Measurements from ENCODE around the gene FAM53A. TPM values are rescaled to one million over a fixed set of nuclear protein-coding genes. Genes with fewer than 3 reads are reported as not detected.

Gene FAM53A
- total RNA-seq, 2 experiments from 2014 or later: 1.4 to 1.8 TPM

DNA sequence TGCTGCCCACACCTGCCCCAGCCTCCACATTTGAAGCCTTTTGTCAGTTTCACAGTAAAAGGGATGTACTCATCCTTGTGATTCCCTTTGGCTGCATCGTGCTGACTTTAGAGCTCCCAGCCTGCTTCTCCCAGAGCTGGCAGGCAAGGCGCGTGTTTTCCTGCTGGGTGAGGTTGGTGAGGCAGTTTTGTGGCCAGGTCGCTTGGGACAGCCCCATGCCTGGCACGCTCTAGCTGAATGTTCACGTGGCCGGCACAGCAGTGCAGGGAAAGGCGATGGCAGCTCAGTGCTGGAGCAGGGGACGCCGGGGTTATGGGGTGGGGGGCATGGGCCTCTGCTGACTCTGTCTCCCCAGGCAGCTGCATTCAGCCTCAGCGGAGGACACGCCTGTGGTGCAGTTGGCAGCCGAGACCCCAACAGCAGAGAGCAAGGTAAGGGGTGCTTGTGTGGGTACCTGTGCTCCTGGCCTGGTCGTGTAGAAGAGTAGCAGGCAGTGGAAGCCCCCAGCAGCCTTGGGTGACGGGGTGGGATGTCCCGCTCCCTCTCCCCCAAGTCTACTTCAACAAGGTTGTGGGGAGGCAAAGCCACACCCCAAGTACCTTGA, 46.5 kb upstream of the FAM53A start:
- POLR2A ChIA-PET: interaction anchor here (1.8 kb wide), 1 partner anchor 38 kb away, joined by 5 read pairs; no protein-coding TSS in a partner anchor
- intact Hi-C loops (cut with micrococcal nuclease; ENCODE audit: unreplicated experiment): no loop called here
- Histone ChIP-seq H3K4me3 (ENCODE audit: low read depth, low read length, poor library complexity, severe bottlenecking) (no peak overlapping the region), H3K36me3 (ENCODE audit: insufficient read depth, low read length) (peaks cover 100% of the 10 kb centered on the region), H3K4me2 (ENCODE audit: low read length) (no peak overlapping the region), H3K9me2 (ENCODE audit: insufficient read depth, low read length) (no peaks in the 10 kb centered on the region), H3K4me1 (ENCODE audit: insufficient read depth, low read length, poor library complexity, severe bottlenecking) (peaks cover 13% of the 10 kb centered on the region), H3K27ac (ENCODE audit: low read depth, low read length, poor library complexity, severe bottlenecking) (no peak overlapping the region), H2AFZ (ENCODE audit: low read length) (no peak overlapping the region), H3K79me2 (ENCODE audit: insufficient read depth, low read depth, low read length) (peaks cover 61% of the 10 kb centered on the region), H4K20me1 (ENCODE audit: insufficient read depth, low read length) (peaks cover 13% of the 10 kb centered on the region), H3K9me3 (ENCODE audit: low read length) (no peaks in the 10 kb centered on the region)
- BruUV-seq (replicated peaks): no TSS peak
- CTCF ChIA-PET (ENCODE audit: unreplicated experiment): interaction anchor here (0.6 to 0.7 kb wide), 2 partner anchors 96 to 126 kb away, joined by 3 to 4 read pairs; no protein-coding TSS in a partner anchor
- TF ChIP-seq, protein P1, sequence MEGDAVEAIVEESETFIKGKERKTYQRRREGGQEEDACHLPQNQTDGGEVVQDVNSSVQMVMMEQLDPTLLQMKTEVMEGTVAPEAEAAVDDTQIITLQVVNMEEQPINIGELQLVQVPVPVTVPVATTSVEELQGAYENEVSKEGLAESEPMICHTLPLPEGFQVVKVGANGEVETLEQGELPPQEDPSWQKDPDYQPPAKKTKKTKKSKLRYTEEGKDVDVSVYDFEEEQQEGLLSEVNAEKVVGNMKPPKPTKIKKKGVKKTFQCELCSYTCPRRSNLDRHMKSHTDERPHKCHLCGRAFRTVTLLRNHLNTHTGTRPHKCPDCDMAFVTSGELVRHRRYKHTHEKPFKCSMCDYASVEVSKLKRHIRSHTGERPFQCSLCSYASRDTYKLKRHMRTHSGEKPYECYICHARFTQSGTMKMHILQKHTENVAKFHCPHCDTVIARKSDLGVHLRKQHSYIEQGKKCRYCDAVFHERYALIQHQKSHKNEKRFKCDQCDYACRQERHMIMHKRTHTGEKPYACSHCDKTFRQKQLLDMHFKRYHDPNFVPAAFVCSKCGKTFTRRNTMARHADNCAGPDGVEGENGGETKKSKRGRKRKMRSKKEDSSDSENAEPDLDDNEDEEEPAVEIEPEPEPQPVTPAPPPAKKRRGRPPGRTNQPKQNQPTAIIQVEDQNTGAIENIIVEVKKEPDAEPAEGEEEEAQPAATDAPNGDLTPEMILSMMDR (conservative IDR thresholded peaks at IDR 0.05; ENCODE audit: low read length): no peak
- no peak for TF ChIP-seq EZH2phosphoT487 (IDR thresholded peaks at IDR 0.05; ENCODE audit: borderline replicate concordance, low read depth, low read length)
- no peak for DNase-seq (ENCODE audit: low spot score)

DNA sequence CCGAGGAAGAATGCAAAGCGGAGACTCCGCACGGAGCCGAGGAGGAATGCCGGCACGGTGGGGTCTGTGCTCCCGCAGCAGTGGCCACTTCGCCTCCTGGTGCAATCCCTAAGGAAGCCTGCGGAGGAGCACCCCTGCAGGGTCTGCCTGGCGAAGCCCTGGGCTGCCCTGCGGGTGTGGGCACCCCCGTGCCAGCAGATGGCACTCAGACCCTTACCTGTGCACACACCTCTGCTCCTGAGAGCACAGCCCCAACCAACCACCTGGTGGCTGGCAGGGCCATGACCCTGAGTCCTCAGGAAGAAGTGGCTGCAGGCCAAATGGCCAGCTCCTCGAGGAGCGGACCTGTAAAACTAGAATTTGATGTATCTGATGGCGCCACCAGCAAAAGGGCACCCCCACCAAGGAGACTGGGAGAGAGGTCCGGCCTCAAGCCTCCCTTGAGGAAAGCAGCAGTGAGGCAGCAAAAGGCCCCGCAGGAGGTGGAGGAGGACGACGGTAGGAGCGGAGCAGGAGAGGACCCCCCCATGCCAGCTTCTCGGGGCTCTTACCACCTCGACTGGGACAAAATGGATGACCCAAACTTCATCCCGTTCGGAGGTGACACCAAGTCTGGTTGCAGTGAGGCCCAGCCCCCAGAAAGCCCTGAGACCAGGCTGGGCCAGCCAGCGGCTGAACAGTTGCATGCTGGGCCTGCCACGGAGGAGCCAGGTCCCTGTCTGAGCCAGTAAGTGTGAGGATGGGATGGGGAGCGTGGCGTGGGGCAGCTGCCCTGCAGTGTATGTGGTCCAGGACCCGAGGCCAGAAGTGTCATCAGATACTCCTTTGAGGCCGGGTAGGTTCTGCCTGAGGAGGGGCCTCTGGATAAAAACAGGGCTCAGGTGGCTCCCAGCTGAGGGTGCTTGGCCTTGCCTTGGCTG, 44.2 kb upstream of the FAM53A start:
- intact Hi-C loops (cut with micrococcal nuclease; ENCODE audit: unreplicated experiment): no loop called here
- no peak for TF ChIP-seq EZH2phosphoT487 (IDR thresholded peaks at IDR 0.05; ENCODE audit: borderline replicate concordance, low read depth, low read length)
- TF ChIP-seq, protein P1 (conservative IDR thresholded peaks at IDR 0.05; ENCODE audit: low read length): no peak
- Histone ChIP-seq H3K36me3 (ENCODE audit: insufficient read depth, low read length) (peaks cover 100% of the 10 kb centered on the region), H3K4me1 (ENCODE audit: insufficient read depth, low read length, poor library complexity, severe bottlenecking) (peaks cover 32% of the 10 kb centered on the region), H3K4me3 (ENCODE audit: low read depth, low read length, poor library complexity, severe bottlenecking) (no peak overlapping the region), H4K20me1 (ENCODE audit: insufficient read depth, low read length) (peaks cover 26% of the 10 kb centered on the region), H3K9me3 (ENCODE audit: low read length) (no peaks in the 10 kb centered on the region), H3K9me2 (ENCODE audit: insufficient read depth, low read length) (no peaks in the 10 kb centered on the region), H2AFZ (ENCODE audit: low read length) (no peak overlapping the region), H3K4me2 (ENCODE audit: low read length) (no peak overlapping the region), H3K79me2 (ENCODE audit: insufficient read depth, low read depth, low read length) (peaks cover 83% of the 10 kb centered on the region), H3K27ac (ENCODE audit: low read depth, low read length, poor library complexity, severe bottlenecking) (no peak overlapping the region)
- BruUV-seq (replicated peaks): no TSS peak
- ChIA-PET CTCF (ENCODE audit: unreplicated experiment) (interaction anchor here (1.1 kb wide), 1 partner anchor 36 kb away, joined by 3 read pairs; no protein-coding TSS in a partner anchor), POLR2A (no interaction called here)
- DNase-seq (ENCODE audit: low spot score): no peak
